ENCODE measurements around the gene MIA2.

The MIA2 gene

DNA sequence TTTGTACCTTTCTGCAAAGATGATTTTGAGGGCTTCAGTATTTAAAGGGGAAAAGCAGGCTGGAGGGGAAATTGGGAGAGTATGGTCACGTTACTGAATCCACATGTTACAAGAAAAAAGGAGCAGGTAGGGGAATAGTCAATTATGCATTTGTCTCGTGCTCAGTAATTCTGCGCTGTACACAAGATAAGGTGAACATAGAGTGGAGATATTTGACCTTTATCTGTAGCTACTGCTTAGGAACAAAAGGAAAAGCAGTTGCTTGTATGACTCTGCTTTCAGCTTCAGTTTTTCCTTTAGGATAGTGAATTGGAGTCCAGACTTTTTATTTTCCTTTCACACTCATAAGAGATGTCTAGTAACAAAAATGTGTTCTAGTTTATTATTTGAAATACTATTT, 148.7 kb downstream of the MIA2 start:
- H4K20me1 ChIP-seq (ENCODE audit: insufficient read depth), result no peaks in the 10 kb centered on the region
- H3K4me2 ChIP-seq, result no peak overlapping the region
- H3K9ac ChIP-seq, result no peak overlapping the region
- H3K27ac ChIP-seq, result no peak overlapping the region
- no peaks in the 10 kb centered on the region for H3K36me3 ChIP-seq (ENCODE audit: insufficient read depth)
- H3K79me2 ChIP-seq (ENCODE audit: insufficient read depth, low read depth), result no peaks in the 10 kb centered on the region
- H3K4me3 ChIP-seq (IDR thresholded peaks at IDR 0.05; ENCODE audit: insufficient read depth, low read depth, low read length), result no peak overlapping the region
- no peak overlapping the region for H2AFZ ChIP-seq (ENCODE audit: low read depth)
- H3K4me1 ChIP-seq (ENCODE audit: low read depth, poor library complexity, severe bottlenecking), result peaks cover 12% of the 10 kb centered on the region
- TF ChIP-seq, protein P1, sequence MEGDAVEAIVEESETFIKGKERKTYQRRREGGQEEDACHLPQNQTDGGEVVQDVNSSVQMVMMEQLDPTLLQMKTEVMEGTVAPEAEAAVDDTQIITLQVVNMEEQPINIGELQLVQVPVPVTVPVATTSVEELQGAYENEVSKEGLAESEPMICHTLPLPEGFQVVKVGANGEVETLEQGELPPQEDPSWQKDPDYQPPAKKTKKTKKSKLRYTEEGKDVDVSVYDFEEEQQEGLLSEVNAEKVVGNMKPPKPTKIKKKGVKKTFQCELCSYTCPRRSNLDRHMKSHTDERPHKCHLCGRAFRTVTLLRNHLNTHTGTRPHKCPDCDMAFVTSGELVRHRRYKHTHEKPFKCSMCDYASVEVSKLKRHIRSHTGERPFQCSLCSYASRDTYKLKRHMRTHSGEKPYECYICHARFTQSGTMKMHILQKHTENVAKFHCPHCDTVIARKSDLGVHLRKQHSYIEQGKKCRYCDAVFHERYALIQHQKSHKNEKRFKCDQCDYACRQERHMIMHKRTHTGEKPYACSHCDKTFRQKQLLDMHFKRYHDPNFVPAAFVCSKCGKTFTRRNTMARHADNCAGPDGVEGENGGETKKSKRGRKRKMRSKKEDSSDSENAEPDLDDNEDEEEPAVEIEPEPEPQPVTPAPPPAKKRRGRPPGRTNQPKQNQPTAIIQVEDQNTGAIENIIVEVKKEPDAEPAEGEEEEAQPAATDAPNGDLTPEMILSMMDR (conservative IDR thresholded peaks at IDR 0.05; ENCODE audit: low read depth, low read length), result no peak
- no peaks in the 10 kb centered on the region for H3K27me3 ChIP-seq (ENCODE audit: insufficient read depth, low read depth)

DNA sequence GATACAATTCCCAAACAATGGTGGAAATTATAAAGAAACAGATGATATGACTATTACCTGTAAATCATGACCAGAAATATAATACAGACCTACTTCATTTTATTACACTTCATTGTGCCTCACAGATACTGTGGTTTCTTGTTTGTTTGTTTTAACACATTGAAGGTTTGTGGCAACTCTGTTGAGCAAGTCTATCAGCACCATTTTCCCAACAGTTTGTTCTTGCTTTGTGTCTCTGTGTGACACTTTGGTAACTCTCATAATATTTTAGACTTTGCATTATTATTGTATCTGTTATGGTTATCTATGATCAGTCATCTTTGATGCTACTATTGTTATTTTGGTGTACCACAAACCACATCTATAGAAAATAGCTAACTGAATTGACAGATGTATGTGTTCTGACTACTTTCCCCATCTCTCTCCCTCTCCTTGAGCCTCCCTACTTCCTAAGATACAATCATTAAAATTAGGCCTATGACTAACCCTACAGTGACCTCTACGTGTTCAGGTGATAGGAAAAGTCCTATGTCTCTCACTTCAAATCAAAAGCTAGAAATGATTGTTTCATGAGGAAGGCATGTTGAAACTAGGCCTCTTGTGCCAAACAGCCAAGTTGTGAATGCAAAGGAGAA, 149.4 kb downstream of the MIA2 start:
- Histone ChIP-seq H3K4me1 (ENCODE audit: low read depth, poor library complexity, severe bottlenecking) (peaks cover 12% of the 10 kb centered on the region), H2AFZ (ENCODE audit: low read depth) (no peak overlapping the region), H3K79me2 (ENCODE audit: insufficient read depth, low read depth) (no peaks in the 10 kb centered on the region), H3K4me2 (no peak overlapping the region), H3K4me3 (IDR thresholded peaks at IDR 0.05; ENCODE audit: insufficient read depth, low read depth, low read length) (no peak overlapping the region), H4K20me1 (ENCODE audit: insufficient read depth) (no peaks in the 10 kb centered on the region), H3K27ac (no peak overlapping the region), H3K36me3 (ENCODE audit: insufficient read depth) (no peaks in the 10 kb centered on the region), H3K27me3 (ENCODE audit: insufficient read depth, low read depth) (no peaks in the 10 kb centered on the region), H3K9ac (no peak overlapping the region)
- TF ChIP-seq, protein P1 (conservative IDR thresholded peaks at IDR 0.05; ENCODE audit: low read depth, low read length), result no peak

DNA sequence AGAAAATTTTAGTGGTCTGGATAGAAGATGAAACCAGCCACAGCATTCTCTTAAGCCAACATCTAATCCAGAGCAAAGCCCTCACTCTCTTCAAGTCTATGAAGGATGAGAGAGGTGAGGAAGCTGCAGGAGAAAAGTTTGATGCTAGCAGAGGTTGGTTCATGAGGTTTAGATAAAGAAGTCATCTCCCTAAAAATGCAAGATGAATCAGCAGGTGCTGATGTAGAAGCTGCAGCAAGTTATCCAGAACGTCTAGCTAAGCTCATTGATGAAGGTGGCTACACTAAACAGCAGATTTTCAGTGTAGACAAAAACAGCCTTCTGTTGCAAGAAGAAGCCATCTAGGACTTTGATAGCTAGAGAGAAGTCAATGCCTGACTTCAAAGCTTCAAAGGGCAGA, 150.0 kb downstream of the MIA2 start:
- Histone ChIP-seq H3K27ac (no peak overlapping the region), H3K4me1 (ENCODE audit: low read depth, poor library complexity, severe bottlenecking) (peaks cover 12% of the 10 kb centered on the region), H4K20me1 (ENCODE audit: insufficient read depth) (no peaks in the 10 kb centered on the region), H3K9ac (no peak overlapping the region), H3K36me3 (ENCODE audit: insufficient read depth) (no peaks in the 10 kb centered on the region), H2AFZ (ENCODE audit: low read depth) (no peak overlapping the region), H3K4me3 (IDR thresholded peaks at IDR 0.05; ENCODE audit: insufficient read depth, low read depth, low read length) (no peak overlapping the region), H3K4me2 (no peak overlapping the region), H3K27me3 (ENCODE audit: insufficient read depth, low read depth) (no peaks in the 10 kb centered on the region), H3K79me2 (ENCODE audit: insufficient read depth, low read depth) (no peaks in the 10 kb centered on the region)
- TF ChIP-seq, protein P1 (conservative IDR thresholded peaks at IDR 0.05; ENCODE audit: low read depth, low read length), result no peak

DNA sequence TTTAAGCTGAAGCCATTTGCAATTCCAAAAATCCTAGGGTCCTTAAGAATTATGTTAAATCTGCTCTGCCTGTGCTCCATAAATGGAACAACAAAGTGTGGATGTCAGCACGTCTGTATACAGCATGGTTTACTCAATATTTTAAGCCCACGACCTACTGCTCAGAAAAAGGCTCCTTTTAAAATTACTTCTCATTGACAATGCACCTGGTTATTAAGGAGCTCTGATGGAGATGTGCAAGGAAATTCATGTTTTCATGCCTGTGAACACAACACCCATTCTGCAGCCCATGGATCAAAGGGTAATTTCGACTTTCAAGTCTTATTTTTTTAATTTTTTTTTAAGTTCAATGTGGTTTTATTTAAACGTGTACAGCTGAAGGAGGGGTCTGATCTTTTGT, 150.5 kb downstream of the MIA2 start:
- H3K27ac ChIP-seq, result no peak overlapping the region
- TF ChIP-seq, protein P1 (conservative IDR thresholded peaks at IDR 0.05; ENCODE audit: low read depth, low read length), result no peak
- no peak overlapping the region for H3K4me3 ChIP-seq (IDR thresholded peaks at IDR 0.05; ENCODE audit: insufficient read depth, low read depth, low read length)
- peaks cover 12% of the 10 kb centered on the region for H3K4me1 ChIP-seq (ENCODE audit: low read depth, poor library complexity, severe bottlenecking)
- no peaks in the 10 kb centered on the region for H3K27me3 ChIP-seq (ENCODE audit: insufficient read depth, low read depth)
- H3K36me3 ChIP-seq (ENCODE audit: insufficient read depth), result no peaks in the 10 kb centered on the region
- no peak overlapping the region for H3K4me2 ChIP-seq
- H4K20me1 ChIP-seq (ENCODE audit: insufficient read depth), result no peaks in the 10 kb centered on the region
- H3K9ac ChIP-seq, result no peak overlapping the region
- no peaks in the 10 kb centered on the region for H3K79me2 ChIP-seq (ENCODE audit: insufficient read depth, low read depth)
- no peak overlapping the region for H2AFZ ChIP-seq (ENCODE audit: low read depth)
